Stimulated activated CD8-positive, alpha-beta memory T cell treated with anti-CD3 and anti-CD28 coated beads, Interleukin-7, amount 100 ng/mL, for 48 hours (primary cell): ENCODE data around the gene TBX1.

Source experiments
- DNase-seq, 2 donors: peaks; one replicate each; pipeline ENCODE4 v3.0.0-alpha.2; 2020; ENCODE audit warnings: low read depth in 1 of 2; ENCODE audit errors: extremely low read depth in 1 of 2

The TBX1 gene

GRCh38 chr22:19760058-19760950 lies at the start of gene TBX1:
Gene TBX1 (plus strand): TSS chr22:19760778. CDS start chr22:19760844, 66 bp downstream.
- DNase-seq: no peak

GRCh38 chr22:19713245-19713644 lies 47.3 kb upstream of the TBX1 start:
- no peak for DNase-seq

GRCh38 chr22:19713650-19714311 lies 46.8 kb upstream of the TBX1 start:
- no peak for DNase-seq

- no peak for DNase-seq
Observed at GRCh38 chr22:19714312-19715187, 46.0 kb upstream of the TBX1 start, which contains the start of gene SEPTIN5. Gene SEPTIN5 (plus strand): TSS chr22:19714503. CDS start chr22:19714589, 86 bp downstream.

- no peak for DNase-seq
Observed at GRCh38 chr22:19715188-19715930, 45.2 kb upstream of the TBX1 start.

- DNase-seq: no peak
Observed at GRCh38 chr22:19716041-19716828, 44.3 kb upstream of the TBX1 start.

GRCh38 chr22:19716829-19717105 lies 43.8 kb upstream of the TBX1 start:
- no peak for DNase-seq

GRCh38 chr22:19717181-19717580 lies 43.4 kb upstream of the TBX1 start:
- no peak for DNase-seq

- DNase-seq: peak; percentile 30 to 56
Observed at GRCh38 chr22:19717691-19718455, 42.7 kb upstream of the TBX1 start.

- no peak for DNase-seq
Observed at GRCh38 chr22:19718456-19719049, 42.0 kb upstream of the TBX1 start.

GRCh38 chr22:19719050-19719482 lies 41.5 kb upstream of the TBX1 start:
- no peak for DNase-seq

- no peak for DNase-seq
Observed at GRCh38 chr22:19719488-19720021, 41.0 kb upstream of the TBX1 start.

- no peak for DNase-seq
Observed at GRCh38 chr22:19720150-19720827, 40.3 kb upstream of the TBX1 start.

- no peak for DNase-seq
Observed at GRCh38 chr22:19720999-19721329, 39.6 kb upstream of the TBX1 start.

GRCh38 chr22:19721330-19722177 lies 39.0 kb upstream of the TBX1 start:
- DNase-seq: no peak

GRCh38 chr22:19722178-19722981 lies 38.2 kb upstream of the TBX1 start:
- DNase-seq: no peak

- no peak for DNase-seq
Observed at GRCh38 chr22:19722982-19723231, 37.7 kb upstream of the TBX1 start.
